NCI-H526 (cell line): ENCODE measurements around the gene THAP5.

Source experiments
- DNase-seq, 2 experiments: peaks; one replicate each; lab custom pipeline; 2025; lab: John Stamatoyannopoulos, UW

The THAP5 gene

GRCh38 chr7:108569381-108570145 lies at the start of gene THAP5, which contains the start of gene DNAJB9:
Gene THAP5, minus strand, starts transcription at chr7:108569706. Its CDS starts 137 bp downstream, at chr7:108569569.
Gene DNAJB9, plus strand, starts transcription at chr7:108569874. Its CDS starts 1,853 bp downstream, at chr7:108571727.
- DNase-seq, result peak; percentile 99 to 100

- DNase-seq, result no peak
These were observed 48.5 kb upstream of the THAP5 start for GRCh38 chr7:108618056-108618455.

- no peak for DNase-seq
These were observed 45.4 kb upstream of the THAP5 start for GRCh38 chr7:108614896-108615295.

GRCh38 chr7:108613949-108614381 lies 44.5 kb upstream of the THAP5 start:
- no peak for DNase-seq

- peak; percentile 32 to 77 for DNase-seq
These were observed 43.8 kb upstream of the THAP5 start for GRCh38 chr7:108613147-108613948.

DNA sequence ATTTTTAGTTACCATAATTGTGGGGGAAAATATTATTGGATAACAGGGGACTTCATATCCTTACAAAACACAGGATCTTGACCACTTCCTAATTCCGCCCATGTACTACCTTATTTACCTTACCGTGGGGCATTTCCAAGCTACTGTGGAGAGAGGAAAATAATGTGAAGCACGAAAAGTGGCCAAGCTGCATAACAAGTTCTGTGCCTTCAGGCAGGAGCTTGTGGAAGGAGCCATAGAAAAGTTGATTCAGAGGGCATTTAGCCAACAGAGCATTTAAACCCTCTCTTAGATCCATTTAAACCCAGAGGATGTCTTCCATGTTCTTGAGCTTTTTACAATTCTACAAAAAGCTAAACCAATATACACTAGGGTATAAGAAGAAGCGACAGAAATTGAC lies 41.8 kb upstream of the THAP5 start:
- no peak for DNase-seq

DNA sequence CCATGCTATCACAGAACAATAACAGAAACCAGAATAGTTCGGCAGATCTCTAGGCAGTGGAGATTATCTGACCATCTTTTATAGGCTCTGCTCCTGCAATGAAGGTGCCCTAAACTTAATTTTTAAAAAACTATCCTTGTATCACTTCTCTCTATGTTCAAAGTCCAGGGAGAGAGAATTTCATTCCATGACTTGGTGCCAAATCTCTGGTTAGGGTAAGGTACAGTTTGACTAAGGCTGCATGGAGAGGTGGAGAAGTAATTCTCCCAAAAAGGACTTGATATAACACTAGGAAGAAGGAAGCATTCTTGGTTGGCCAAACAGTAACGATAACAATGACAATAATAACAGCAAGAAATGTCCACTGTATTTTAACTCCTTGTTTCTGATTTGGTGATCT lies 40.1 kb upstream of the THAP5 start:
- DNase-seq, result no peak

DNA sequence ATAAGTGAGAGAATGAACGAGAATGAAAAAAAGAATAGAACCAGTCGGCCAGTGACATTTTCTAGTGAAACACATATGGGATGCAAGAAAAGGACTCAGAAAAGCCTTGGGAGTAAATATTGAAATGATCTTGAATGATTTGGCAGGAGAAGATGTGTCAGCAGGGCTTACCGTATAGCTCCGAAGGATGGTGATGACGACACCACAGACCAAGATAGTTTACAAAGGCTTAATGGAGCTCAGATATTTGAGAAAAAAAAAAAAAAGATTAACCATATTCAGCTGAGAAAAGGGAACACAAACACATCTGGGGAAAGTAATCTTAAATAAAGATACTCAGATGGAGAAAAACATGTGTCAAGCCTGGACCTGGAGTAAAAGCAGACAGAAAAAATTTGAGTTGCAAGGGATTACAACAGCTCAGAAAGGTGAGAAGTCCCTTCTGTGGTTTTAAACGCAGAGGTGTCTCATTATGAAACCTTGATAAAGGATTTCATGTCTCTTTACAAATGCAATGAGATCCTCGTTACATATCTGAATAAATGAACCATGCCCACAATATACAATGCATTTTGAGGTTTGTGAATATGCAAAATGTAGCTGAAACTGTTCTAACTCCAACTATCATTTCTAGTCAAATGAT lies 36.2 kb upstream of the THAP5 start:
- DNase-seq, result peak; percentile 36 to 52

DNA sequence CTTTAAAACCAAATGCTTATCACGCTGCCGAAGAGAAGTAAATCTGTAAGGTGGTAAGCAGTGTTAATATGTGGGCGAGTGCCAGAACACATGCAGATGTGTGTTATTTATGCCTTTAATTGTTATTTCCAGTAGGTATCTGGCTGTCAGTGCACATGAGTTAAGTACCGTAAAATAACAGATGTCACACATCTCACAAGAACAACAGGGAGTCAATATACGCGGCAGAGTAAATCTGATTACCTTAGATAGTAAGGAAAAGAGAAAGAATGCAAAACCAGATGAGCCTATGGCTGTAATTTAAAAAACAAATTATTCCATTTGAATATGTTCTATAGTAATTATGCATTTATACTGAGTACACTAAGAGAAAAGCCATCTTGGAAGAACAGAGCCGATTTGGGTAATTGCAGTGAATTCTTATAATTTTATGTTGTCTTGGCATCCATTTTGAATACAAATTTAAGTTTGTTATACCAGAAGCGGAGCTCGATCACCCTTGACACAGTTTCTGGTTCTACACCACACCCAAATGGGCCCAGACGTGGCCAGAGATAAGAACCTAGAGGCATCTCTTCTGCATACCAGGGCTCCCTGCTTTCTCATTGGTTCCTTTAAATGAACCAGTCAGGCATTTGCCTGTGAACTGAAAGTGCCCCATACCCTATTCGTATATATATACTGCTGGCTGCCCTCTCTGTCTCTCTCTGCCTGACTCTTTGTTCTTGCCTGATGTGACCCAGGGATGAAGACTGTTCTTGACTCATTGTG lies 35.0 kb upstream of the THAP5 start:
- peak; percentile 78 to 83 for DNase-seq

DNA sequence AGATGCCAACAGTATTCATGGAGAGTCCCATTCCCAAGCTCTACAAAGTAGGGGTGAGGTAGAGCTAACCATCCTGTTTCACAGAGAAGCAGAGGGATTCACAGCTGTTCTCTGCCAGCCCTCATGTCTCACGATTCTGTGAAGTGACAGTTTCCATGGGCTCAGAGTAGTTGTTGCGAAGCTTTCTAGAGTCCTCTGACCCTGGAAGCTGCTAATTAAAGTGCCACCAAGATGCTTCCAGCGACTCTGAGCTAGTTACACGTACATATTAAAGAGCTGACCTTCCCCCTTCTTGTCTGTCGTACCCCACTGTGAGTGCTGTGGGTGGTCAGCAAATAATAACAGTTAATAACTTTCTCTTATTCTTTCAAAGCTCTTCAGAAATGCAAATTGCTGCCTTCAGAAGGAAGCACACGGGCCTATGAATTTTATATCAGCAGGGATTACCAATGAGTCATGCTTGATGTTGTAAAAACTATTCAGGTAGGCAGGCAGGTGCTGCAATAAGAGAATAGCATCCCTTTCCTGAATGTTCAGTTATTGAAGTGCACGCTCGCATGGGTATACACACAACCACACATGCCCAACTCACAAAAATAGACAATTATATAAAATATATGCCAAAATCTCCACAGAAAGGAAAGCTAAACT lies 34.3 kb upstream of the THAP5 start:
- peak; percentile 57 to 63 for DNase-seq

- no peak for DNase-seq
These were observed 30.9 kb upstream of the THAP5 start for GRCh38 chr7:108600399-108600798.

DNA sequence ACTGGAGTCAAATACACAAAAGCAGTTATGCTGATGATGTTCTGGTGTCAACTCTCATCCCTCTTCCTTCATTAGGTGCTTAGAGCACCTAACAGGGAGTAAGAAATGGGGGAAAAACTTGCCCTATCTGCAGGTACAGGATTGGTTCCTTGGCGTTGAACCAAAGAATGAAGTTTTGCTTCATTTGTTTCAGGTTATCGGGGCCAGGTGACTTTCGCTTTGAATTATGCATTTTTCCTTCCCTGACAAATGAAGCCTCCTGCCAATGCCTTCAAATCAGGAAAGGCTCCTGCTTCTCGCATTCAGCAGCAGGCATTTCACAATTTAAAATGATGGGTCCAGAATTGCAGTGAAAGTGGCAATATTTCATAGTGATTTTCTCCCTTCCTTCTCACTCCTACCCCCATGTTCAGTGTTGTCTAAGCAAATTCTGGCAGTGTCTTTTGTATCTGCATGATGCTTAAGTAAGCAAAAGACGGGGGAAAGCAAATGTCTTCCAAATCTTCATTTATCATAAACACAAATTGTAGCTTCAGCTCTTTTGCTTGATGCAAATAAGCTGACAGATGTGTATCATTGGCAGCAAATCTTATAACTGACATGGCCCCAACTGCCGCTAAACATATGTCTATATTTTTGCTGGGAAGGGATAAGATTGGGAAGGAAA lies 29.5 kb upstream of the THAP5 start:
- peak; percentile 54 to 66 for DNase-seq

DNA sequence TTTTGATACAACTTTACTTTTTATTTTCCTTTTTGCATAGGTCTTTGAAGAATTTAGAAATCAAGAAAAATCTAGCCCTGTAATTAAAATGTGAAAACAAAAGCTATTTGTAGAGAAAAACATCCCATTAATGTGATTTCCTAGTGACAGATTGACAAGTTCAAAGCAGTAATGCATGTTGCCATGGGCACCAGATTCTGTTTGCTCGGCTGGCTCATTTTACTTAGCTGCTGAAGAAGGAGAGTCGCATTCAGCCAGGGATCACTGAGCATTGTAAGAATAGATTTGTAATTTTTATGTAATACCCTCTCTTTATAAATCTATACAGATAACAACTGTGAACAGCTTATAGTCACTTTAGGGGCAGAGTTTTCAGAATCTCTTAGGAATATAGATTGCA lies 28.6 kb upstream of the THAP5 start:
- peak; percentile 54 to 80 for DNase-seq

DNA sequence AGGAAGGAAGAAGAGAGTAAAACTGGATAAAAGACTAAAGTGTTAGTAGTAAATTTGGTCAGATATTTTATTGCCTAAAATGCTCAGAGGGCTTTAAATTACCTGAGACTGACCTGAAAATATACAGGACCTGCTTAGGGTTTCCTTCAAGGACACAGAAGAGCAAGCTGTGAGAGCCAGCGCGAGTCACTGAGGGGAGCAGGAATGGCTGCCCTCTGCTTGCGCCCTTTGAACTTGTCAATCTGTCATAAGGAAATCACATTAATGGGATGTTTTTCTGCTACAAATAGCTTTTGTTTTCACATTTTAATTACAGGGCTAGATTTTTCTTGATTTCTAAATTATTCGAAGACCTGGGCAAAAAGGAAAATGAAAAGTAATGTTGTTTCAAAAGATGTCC lies 27.1 kb upstream of the THAP5 start:
- no peak for DNase-seq

DNA sequence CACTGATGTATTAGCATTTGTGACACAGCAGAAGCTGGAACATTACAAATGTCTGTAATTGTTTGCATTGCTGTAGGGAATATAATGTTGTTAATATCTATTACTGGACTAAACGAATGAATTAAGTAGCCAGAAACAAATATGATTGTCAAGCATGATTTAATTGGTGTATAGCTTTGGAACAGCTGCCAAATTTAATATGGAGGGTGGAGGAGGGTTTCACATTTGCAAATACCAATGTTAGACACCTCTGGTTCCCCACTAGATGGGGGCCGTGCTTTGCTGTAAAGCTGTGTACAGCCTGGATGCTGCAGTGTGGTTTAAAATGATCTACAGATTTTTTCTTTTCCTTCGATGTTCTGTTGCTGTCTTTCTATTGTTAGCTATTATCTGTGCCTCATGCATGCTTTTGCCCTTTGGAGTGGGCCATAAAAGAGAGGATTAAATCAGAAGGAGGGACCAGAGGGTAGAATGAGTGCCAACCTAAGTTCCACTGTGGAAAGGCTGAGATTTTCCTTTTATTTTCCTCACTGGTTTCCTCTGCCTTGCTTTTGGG lies 23.2 kb upstream of the THAP5 start:
- DNase-seq, result peak; percentile 53 to 86

- DNase-seq, result no peak
These were observed 21.1 kb upstream of the THAP5 start for GRCh38 chr7:108590606-108591005.

- DNase-seq, result no peak
These were observed 20.4 kb upstream of the THAP5 start for GRCh38 chr7:108589874-108590273.

- DNase-seq, result no peak
These were observed 19.7 kb upstream of the THAP5 start for GRCh38 chr7:108589199-108589598.

GRCh38 chr7:108586274-108586710 lies 16.8 kb upstream of the THAP5 start:
- DNase-seq, result no peak

- no peak for DNase-seq
These were observed 16.3 kb upstream of the THAP5 start for GRCh38 chr7:108585843-108586242.
